22Rv1 (cell line): ENCODE measurements around the gene KLHL29.

Experiments used
- ZFX ChIP-seq: fragments of 450-650 bp; IDR thresholded peaks from 2 replicates; pipeline ENCODE4 v1.6.1; 2017; ENCODE audit warnings: antibody characterized with exemption, borderline replicate concordance
- TF ChIP-seq, protein P1 (sequence below): fragments of 450-650 bp; IDR thresholded peaks from 2 replicates; pipeline ENCODE4 v1.5.1; 2017; ENCODE audit warnings: mild to moderate bottlenecking

GRCh38 chr2:23745068-23745725, 360.2 kb downstream of the KLHL29 start:
- TF ChIP-seq, protein P1, sequence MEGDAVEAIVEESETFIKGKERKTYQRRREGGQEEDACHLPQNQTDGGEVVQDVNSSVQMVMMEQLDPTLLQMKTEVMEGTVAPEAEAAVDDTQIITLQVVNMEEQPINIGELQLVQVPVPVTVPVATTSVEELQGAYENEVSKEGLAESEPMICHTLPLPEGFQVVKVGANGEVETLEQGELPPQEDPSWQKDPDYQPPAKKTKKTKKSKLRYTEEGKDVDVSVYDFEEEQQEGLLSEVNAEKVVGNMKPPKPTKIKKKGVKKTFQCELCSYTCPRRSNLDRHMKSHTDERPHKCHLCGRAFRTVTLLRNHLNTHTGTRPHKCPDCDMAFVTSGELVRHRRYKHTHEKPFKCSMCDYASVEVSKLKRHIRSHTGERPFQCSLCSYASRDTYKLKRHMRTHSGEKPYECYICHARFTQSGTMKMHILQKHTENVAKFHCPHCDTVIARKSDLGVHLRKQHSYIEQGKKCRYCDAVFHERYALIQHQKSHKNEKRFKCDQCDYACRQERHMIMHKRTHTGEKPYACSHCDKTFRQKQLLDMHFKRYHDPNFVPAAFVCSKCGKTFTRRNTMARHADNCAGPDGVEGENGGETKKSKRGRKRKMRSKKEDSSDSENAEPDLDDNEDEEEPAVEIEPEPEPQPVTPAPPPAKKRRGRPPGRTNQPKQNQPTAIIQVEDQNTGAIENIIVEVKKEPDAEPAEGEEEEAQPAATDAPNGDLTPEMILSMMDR = no peak
- TF ChIP-seq ZFX = no peak
